GM12864 (cell line): ENCODE results near the gene FMR1NB.

Source experiments
- DNase-seq: peaks from one replicate; pipeline ENCODE4 v3.0.0-alpha.2; 2011; ENCODE audit warnings: low read depth
- H3K4me3 ChIP-seq: 2 replicates; pipeline ENCODE4 v1.5.1; 2011; ENCODE audit warnings: mild to moderate bottlenecking, low read depth, low read length, control low read depth
- CTCF ChIP-seq: IDR thresholded peaks from 2 replicates; pipeline ENCODE4 v1.5.1; 2011; ENCODE audit warnings: low read depth, mild to moderate bottlenecking, moderate library complexity, low read length, control low read depth, inconsistent platforms; ENCODE audit errors: missing control alignments

FMR1NB gene

GRCh38 chrX:148024425-148025148 lies 43.5 kb downstream of the FMR1NB start:
- no peak for TF ChIP-seq CTCF
- DNase-seq = peak; percentile 16
- no peak overlapping the region for H3K4me3 ChIP-seq

GRCh38 chrX:148035380-148035779 lies 54.2 kb downstream of the FMR1NB start:
- DNase-seq = no peak
- no peak for TF ChIP-seq CTCF
- H3K4me3 ChIP-seq = no peak overlapping the region

- no peak for TF ChIP-seq CTCF
- DNase-seq = no peak
- H3K4me3 ChIP-seq = no peak overlapping the region
These were observed 55.9 kb downstream of the FMR1NB start for GRCh38 chrX:148037020-148037419.

GRCh38 chrX:148043271-148043855 lies 62.2 kb downstream of the FMR1NB start:
- H3K4me3 ChIP-seq = no peak overlapping the region
- no peak for DNase-seq
- TF ChIP-seq CTCF = no peak

- DNase-seq = no peak
- no peak overlapping the region for H3K4me3 ChIP-seq
- no peak for TF ChIP-seq CTCF
These were observed 66.1 kb downstream of the FMR1NB start for GRCh38 chrX:148047200-148047599.

GRCh38 chrX:148049441-148049840 lies 68.3 kb downstream of the FMR1NB start:
- H3K4me3 ChIP-seq = no peak overlapping the region
- TF ChIP-seq CTCF = peak; percentile 32
- DNase-seq = peak; percentile 4

GRCh38 chrX:148051973-148052372 lies 70.8 kb downstream of the FMR1NB start:
- no peak for TF ChIP-seq CTCF
- DNase-seq = no peak
- H3K4me3 ChIP-seq = no peak overlapping the region
